Ovary (tissue), 9 donors: ENCODE measurements around the gene EPS8L3. TPM values are rescaled to one million over a fixed set of nuclear protein-coding genes. Genes with fewer than 3 reads are reported as not detected.

Experiments used
- DNase-seq, 5 donors: peaks; one replicate each; pipeline ENCODE4 v3.0.0-alpha.2; 2019 to 2020
- H3K27ac ChIP-seq, 2 donors: fragments of 200-600 bp; one replicate each; pipeline versions ENCODE4 v1.5.1 to v1.8.0; 2019 to 2022
- H3K27me3 ChIP-seq: fragments of 200-600 bp; one replicate; pipeline ENCODE4 v1.8.0; 2022
- H3K36me3 ChIP-seq: fragments of 200-600 bp; sonication (generic); one replicate; pipeline ENCODE4 v1.5.1; 2019
- H3K4me1 ChIP-seq: one replicate; pipeline ENCODE4 v1.8.1; 2013; ENCODE audit warnings: mild to moderate bottlenecking, moderate library complexity; ENCODE audit not compliant: insufficient read depth
- H3K4me3 ChIP-seq: fragments of 200-600 bp; sonication (generic); one replicate; pipeline ENCODE4 v1.5.1; 2017
- H3K9me3 ChIP-seq, 2 donors: fragments of 200-600 bp in 1 of 2; sonication (generic) in 1 of 2; one replicate each; pipeline versions ENCODE4 v1.5.1 to v1.8.1; 2013 to 2019; ENCODE audit warnings: mild to moderate bottlenecking in 1 of 2, moderate library complexity in 1 of 2
- EP300 ChIP-seq: sonication (generic); formaldehyde crosslinking; IDR thresholded peaks from one replicate; pipeline ENCODE4 v1.6.1; 2017; ENCODE audit warnings: antibody characterized with exemption
- POLR2A ChIP-seq: fragments of 450-650 bp; IDR thresholded peaks from one replicate; pipeline ENCODE4 v1.6.1; 2017; ENCODE audit warnings: antibody characterized with exemption, mild to moderate bottlenecking, moderate library complexity
- WGBS, 3 donors: extraction: QIAGEN DNeasy Blood & Tissue Kit in 1 of 3; methylation state at CpG; one replicate each; pipeline versions ENCODE4 v1.1.5 to v1.1.7; 2013 to 2017; 5-methylcytosine and 5-hydroxymethylcytosine counted together
- intact Hi-C, 4 donors: fragments of 100-400 bp; cut with DNase I; formaldehyde crosslinking; loops; one replicate each; pipeline versions ENCODE4 v1.11.0 to v1.15.1; 2022 to 2023
- polyA plus RNA-seq, 2 donors: library from polyadenylated mRNA; stranded (reverse); fragments of 200-250 nt in 1 of 2; fragments of 350-450 nt in 1 of 2; fragmentation: Illumina TruSeq in 1 of 2; extraction: RNeasy Lipid Tissue Mini Kit (QIAGEN cat#74804) in 1 of 2; gene quantifications; one replicate each; pipeline ENCODE4 v1.2.3, GENCODE V29; 2013 to 2014
- total RNA-seq, 7 donors: library from RNA; depleted of rRNA in 2 of 7; stranded (reverse); fragments of >200 nt in 2 of 7; fragmentation: NEBNext Ultra II Directional in 3 of 7; extraction: Animal tissue kit (Norgen Biotek cat#: 25700) in 3 of 7; gene quantifications; one replicate each; pipeline versions ENCODE4 v1.1.0 to v1.2.4, GENCODE V29; 2016 to 2023
- TF ChIP-seq, protein P1 (sequence below), 3 donors: fragments of 450-650 bp in 2 of 3; fragments of 200-600 bp in 1 of 3; IDR thresholded peaks; one replicate each; pipeline versions ENCODE4 v1.5.1 to v1.8.0; 2016 to 2022; ENCODE audit warnings: antibody characterized with exemption in 3 of 3, mild to moderate bottlenecking in 1 of 3
- donor health status: DM: no; HTN: no; CAD: no; lungs with moderate emphysema.
- donor health status: DM: no; HTN: no; CAD: no.
- donor health status: Bipolar disorder and iron deficiency.
- donor health status: DM: yes; HTN: yes; CAD: no.
- donor health status: DM: no; HTN: no; CAD: no.
- donor health status: DM: yes; HTN: yes; CAD: no.

EPS8L3 gene
- total and polyA plus RNA-seq, 9 donors: 0.05 to 1.9 (median 0.52) TPM; not detected in 2

DNA sequence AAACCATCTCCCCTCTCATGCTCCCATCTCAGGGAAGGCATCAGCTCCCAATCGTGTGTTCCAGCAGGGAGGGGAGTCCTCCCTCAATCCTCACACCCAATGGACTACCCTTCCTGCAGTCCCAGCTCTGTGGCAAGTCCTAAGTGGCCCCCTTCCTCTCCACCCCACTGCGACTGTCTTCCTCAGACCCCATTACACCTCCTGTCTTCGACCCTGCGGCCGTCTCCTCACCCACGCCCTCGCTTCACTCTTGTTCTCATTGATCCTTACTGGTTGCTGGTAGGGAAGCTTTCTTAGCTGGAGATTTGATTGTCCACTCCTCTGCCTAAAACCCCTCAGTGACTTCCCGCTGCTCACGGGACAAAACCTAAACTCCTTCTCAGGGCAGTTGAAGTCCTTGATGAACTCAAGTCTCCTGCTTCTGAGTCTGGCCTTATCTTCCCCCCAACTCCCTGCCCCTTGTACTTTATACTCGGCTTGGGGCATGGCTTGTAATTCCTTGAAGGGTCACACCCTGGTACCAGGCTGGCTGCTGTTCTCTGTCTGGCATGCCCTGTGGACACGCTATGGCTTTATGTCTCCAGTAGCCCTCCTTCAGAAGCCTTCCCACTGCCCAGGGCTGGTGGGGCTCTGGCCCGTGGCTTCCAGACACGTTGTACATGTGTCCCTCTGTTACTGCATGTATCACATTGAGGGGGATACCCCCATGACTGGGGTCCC is 2.3 kb upstream of the EPS8L3 start:
- intact Hi-C loops: no loop called here
- peak; percentile 10 to 36 (median 19) for DNase-seq
- Histone ChIP-seq H3K4me3 (no peak overlapping the region), H3K4me1 (no peaks in the 10 kb centered on the region), H3K36me3 (no peaks in the 10 kb centered on the region), H3K9me3 (no peaks in the 10 kb centered on the region), H3K27me3 (no peaks in the 10 kb centered on the region), H3K27ac (peak overlapping the region in 1 of 2 donors; percentile 49)
- 82 to 93% (median 82%) methylated on average over 13 of the region's 13 CpGs for WGBS, 3 donors
- TF ChIP-seq EP300: no peak
- TF ChIP-seq, protein P1, sequence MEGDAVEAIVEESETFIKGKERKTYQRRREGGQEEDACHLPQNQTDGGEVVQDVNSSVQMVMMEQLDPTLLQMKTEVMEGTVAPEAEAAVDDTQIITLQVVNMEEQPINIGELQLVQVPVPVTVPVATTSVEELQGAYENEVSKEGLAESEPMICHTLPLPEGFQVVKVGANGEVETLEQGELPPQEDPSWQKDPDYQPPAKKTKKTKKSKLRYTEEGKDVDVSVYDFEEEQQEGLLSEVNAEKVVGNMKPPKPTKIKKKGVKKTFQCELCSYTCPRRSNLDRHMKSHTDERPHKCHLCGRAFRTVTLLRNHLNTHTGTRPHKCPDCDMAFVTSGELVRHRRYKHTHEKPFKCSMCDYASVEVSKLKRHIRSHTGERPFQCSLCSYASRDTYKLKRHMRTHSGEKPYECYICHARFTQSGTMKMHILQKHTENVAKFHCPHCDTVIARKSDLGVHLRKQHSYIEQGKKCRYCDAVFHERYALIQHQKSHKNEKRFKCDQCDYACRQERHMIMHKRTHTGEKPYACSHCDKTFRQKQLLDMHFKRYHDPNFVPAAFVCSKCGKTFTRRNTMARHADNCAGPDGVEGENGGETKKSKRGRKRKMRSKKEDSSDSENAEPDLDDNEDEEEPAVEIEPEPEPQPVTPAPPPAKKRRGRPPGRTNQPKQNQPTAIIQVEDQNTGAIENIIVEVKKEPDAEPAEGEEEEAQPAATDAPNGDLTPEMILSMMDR (IDR thresholded peaks at IDR 0.05): no peak
- TF ChIP-seq POLR2A: no peak

DNA sequence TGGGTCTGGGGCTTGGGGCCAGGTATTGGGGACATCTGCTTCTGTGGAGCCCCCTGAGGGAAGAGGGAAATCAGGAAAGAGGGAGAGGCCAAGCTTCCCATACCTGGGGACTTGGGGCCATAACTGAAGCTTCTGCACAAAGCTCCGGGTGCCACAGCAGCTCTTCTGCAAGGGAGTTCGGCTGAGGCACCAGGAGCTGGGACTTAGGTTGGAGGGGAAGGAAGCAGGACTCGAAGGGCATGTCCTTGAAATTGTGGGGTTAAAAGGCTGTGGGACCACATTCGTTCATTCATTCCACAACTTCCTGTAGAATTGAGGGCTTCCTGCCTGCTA is 1.7 kb upstream of the EPS8L3 start:
- no peak overlapping the region for H3K4me3 ChIP-seq
- H3K9me3 ChIP-seq: no peaks in the 10 kb centered on the region
- no peaks in the 10 kb centered on the region for H3K36me3 ChIP-seq
- no peak overlapping the region for H3K27ac ChIP-seq
- DNase-seq: peak in 3 of 5 donors; percentile 11 to 35 (median 16)
- H3K4me1 ChIP-seq: no peaks in the 10 kb centered on the region
- TF ChIP-seq EP300: no peak
- TF ChIP-seq, protein P1 (IDR thresholded peaks at IDR 0.05): no peak
- H3K27me3 ChIP-seq: no peaks in the 10 kb centered on the region
- WGBS, 3 donors: 84 to 86% (median 86%) methylated on average over 4 of the region's 4 CpGs
- intact Hi-C loops: no loop called here

- Histone ChIP-seq H3K9me3 (no peaks in the 10 kb centered on the region), H3K4me3 (no peak overlapping the region), H3K27ac (no peak overlapping the region), H3K27me3 (no peaks in the 10 kb centered on the region), H3K36me3 (no peaks in the 10 kb centered on the region), H3K4me1 (no peaks in the 10 kb centered on the region)
- intact Hi-C loops: no loop called here
- no peak for TF ChIP-seq POLR2A
- TF ChIP-seq, protein P1 (IDR thresholded peaks at IDR 0.05): no peak
- no peak for TF ChIP-seq EP300
- peak; percentile 8 to 33 (median 14) for DNase-seq
- 88 to 91% (median 89%) methylated on average over 13 of the region's 13 CpGs for WGBS, 3 donors
These were observed 1.1 kb upstream of the EPS8L3 start for GRCh38 chr1:109764561-109765482.

DNA sequence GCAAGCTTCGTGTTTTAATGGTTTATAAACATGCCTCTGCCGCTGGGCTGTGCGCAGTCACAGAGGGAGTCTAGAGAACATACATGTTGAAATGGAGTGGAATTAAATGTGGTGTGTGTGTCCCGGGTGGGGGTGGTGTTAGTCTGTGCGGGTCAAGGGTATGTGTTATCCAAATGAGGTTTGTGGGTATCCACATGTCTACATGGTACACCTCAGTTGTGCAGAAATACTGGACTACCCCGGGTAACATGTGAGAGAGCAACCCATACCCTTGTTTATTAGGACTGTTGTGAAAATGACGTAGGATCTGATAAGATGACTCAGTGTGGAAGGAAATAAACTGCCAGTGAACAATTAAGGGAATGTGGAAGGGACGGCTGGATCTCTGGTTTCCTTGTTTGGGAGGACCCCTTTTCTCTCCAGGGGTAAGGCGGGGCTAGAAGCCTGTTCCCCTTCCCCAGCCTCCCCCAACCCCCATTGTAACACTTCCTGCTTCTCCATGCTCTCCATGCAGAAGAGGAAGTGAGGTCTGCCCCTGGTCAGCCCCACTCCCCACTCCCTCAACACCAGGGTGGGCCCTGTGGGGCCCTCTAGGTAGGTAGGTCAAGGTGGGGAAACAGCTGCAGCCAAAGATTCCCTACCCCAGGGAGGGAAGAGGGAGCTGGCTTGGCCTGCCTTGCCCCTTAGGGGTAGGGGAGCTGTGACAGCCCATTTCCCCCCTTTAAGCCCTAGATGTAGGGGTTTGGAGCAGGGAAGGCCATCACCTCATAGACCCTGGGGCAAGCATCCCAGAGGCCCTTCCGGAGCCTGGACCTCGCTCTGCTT is 690 bp downstream of the EPS8L3 start:
- TF ChIP-seq, protein P1 (IDR thresholded peaks at IDR 0.05): no peak
- TF ChIP-seq POLR2A: no peak
- no peak for TF ChIP-seq EP300
- Histone ChIP-seq H3K4me3 (peak overlapping the region; percentile 18), H3K27ac (no peak overlapping the region), H3K9me3 (no peaks in the 10 kb centered on the region), H3K36me3 (no peaks in the 10 kb centered on the region), H3K4me1 (peaks cover 8% of the 10 kb centered on the region), H3K27me3 (no peaks in the 10 kb centered on the region)
- peak; percentile 6 to 30 (median 12) for DNase-seq
- intact Hi-C loops: no loop called here
- WGBS, 3 donors: 81 to 85% (median 83%) methylated on average over 11 of the region's 11 CpGs
